Stomach smooth muscle (tissue), 2 donors: ENCODE results near the gene SLC25A44.
"Not testable (repeated sequence)": the region's sequence is repeated elsewhere in the genome, so short reads cannot be mapped to it uniquely, and the experiment has no call there.

ENCODE experiments used
- H3K27ac ChIP-seq: one replicate; pipeline ENCODE4 v1.7.0; 2013; ENCODE audit warnings: mild to moderate bottlenecking, low read length, inconsistent platforms
- H3K27me3 ChIP-seq, 2 donors: one replicate each; pipeline ENCODE4 v1.7.0; 2013; ENCODE audit warnings: low read length in 2 of 2; ENCODE audit not compliant: insufficient read depth in 2 of 2, control insufficient read depth in 1 of 2
- H3K36me3 ChIP-seq, 2 donors: one replicate each; pipeline ENCODE4 v1.7.0; 2013; ENCODE audit warnings: low read length in 2 of 2; ENCODE audit not compliant: control insufficient read depth in 2 of 2, insufficient read depth in 2 of 2
- H3K4me1 ChIP-seq: one replicate; pipeline ENCODE4 v1.7.0; 2013; ENCODE audit warnings: low read length; ENCODE audit not compliant: control insufficient read depth, insufficient read depth
- H3K4me3 ChIP-seq, 2 donors: one replicate each; pipeline ENCODE4 v1.7.0; 2013; ENCODE audit warnings: low read length in 2 of 2
- H3K9ac ChIP-seq, 2 donors: one replicate each; pipeline ENCODE4 v1.7.0; 2013; ENCODE audit warnings: low read length in 2 of 2, mild to moderate bottlenecking in 1 of 2
- H3K9me3 ChIP-seq, 2 donors: one replicate each; pipeline ENCODE4 v1.7.0; 2013; ENCODE audit warnings: low read length in 2 of 2; ENCODE audit not compliant: control insufficient read depth in 2 of 2
- donor health status: healthy.
- donor health status: Pancreatic carcinoma.

Gene SLC25A44

GRCh38 chr1:156164125-156164831 lies 29.6 kb upstream of the SLC25A44 start:
- Histone ChIP-seq H3K9me3 (no peaks in the 10 kb centered on the region), H3K27ac (no peak overlapping the region), H3K36me3 (no peaks in the 10 kb centered on the region), H3K9ac (no peak overlapping the region), H3K4me3 (no peak overlapping the region), H3K4me1 (peaks cover 14% of the 10 kb centered on the region), H3K27me3 (no peaks in the 10 kb centered on the region)

GRCh38 chr1:156165083-156165482 lies 28.8 kb upstream of the SLC25A44 start:
- Histone ChIP-seq H3K27me3 (no peaks in the 10 kb centered on the region), H3K4me3 (no peak overlapping the region), H3K9me3 (no peaks in the 10 kb centered on the region), H3K27ac (no peak overlapping the region), H3K4me1 (peaks cover 14% of the 10 kb centered on the region), H3K36me3 (no peaks in the 10 kb centered on the region), H3K9ac (no peak overlapping the region)

DNA sequence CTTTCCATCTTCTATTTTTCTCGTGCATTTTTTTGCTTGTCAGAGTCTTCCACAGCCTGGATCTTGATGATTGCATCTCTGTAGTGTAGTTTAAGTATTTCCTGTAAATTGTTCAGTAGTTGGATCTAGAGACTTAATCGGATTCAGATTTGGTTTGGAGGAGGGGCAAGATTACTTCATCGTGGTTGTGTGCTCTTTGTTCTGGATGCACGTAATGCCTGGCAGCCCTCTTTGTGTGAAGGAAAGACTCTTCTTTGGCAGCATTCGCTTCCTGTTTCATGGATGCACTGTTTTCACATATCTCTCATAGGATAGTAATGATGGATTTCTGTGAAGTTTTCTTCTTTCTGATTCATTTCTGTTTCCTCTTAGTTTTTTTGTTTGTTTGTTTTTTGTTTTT lies 26.4 kb upstream of the SLC25A44 start:
- H3K4me3 ChIP-seq, result no peak overlapping the region

DNA sequence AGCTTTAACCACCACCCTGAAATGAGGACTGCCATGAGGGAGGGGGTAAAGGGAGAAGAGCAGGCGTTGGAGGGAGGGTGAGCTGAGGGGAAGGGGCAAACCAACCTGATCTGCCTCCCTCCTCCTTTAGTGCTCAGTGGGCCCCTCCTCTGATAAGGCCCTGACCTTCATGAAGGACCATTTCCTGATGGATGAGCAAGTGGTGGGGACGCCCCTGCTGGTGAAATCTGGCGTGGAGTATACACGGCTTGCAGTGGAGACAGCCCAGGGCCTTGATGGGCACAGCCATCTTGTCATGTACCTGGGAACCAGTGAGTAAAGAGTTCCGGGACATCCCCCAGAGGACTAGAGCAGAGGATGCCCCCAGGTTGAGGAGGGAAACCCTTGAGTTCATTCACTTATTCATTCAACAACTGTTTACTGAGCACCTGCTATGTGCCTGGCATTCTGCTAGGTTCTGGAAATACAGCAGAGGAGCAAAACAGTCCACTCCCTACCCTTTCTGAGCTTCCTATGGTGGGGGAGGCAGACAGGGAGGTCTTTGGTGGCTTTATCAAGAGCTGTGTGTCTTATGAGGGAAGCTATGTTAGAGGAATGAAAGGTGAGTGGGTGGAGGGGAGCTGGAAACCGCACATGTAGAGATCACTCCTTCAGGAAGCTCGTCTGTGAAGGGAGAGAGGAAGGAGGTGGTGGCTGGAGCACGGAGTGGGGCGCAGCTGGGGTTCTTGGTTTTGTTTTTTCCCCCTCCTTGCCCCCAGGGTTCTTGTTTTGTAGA lies 21.0 kb upstream of the SLC25A44 start:
- no peaks in the 10 kb centered on the region for H3K9me3 ChIP-seq
- no peaks in the 10 kb centered on the region for H3K4me1 ChIP-seq
- H3K27ac ChIP-seq, result no peak overlapping the region
- H3K4me3 ChIP-seq, result no peak overlapping the region
- no peaks in the 10 kb centered on the region for H3K27me3 ChIP-seq
- no peak overlapping the region for H3K9ac ChIP-seq
- H3K36me3 ChIP-seq, result peaks cover 0 to 3% of the 10 kb centered on the region in 2 donors

More for the DNA sequence above, 26.4 kb upstream of the SLC25A44 start:
- Histone ChIP-seq H3K4me1 (no peaks in the 10 kb centered on the region), H3K36me3 (no peaks in the 10 kb centered on the region), H3K9ac (no peak overlapping the region), H3K27me3 (no peaks in the 10 kb centered on the region), H3K9me3 (no peaks in the 10 kb centered on the region), H3K27ac (no peak overlapping the region)

DNA sequence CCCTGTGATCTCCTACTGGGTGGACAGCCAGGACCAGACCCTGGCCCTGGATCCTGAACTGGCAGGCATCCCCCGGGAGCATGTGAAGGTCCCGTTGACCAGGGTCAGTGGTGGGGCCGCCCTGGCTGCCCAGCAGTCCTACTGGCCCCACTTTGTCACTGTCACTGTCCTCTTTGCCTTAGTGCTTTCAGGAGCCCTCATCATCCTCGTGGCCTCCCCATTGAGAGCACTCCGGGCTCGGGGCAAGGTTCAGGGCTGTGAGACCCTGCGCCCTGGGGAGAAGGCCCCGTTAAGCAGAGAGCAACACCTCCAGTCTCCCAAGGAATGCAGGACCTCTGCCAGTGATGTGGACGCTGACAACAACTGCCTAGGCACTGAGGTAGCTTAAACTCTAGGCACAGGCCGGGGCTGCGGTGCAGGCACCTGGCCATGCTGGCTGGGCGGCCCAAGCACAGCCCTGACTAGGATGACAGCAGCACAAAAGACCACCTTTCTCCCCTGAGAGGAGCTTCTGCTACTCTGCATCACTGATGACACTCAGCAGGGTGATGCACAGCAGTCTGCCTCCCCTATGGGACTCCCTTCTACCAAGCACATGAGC lies 17.2 kb upstream of the SLC25A44 start:
- Histone ChIP-seq H3K4me1 (no peaks in the 10 kb centered on the region), H3K27me3 (no peaks in the 10 kb centered on the region), H3K27ac (no peak overlapping the region), H3K9ac (no peak overlapping the region), H3K9me3 (no peaks in the 10 kb centered on the region), H3K4me3 (no peak overlapping the region), H3K36me3 (peaks cover 0 to 3% of the 10 kb centered on the region in 2 donors)

GRCh38 chr1:156177919-156178654 lies 15.8 kb upstream of the SLC25A44 start:
- Histone ChIP-seq H3K9me3 (no peaks in the 10 kb centered on the region), H3K4me1 (no peaks in the 10 kb centered on the region), H3K27ac (no peak overlapping the region), H3K9ac (no peak overlapping the region), H3K4me3 (no peak overlapping the region), H3K36me3 (peaks cover 0 to 3% of the 10 kb centered on the region in 2 donors), H3K27me3 (no peaks in the 10 kb centered on the region)

GRCh38 chr1:156180471-156180870 lies 13.4 kb upstream of the SLC25A44 start:
- Histone ChIP-seq H3K36me3 (peaks cover 0 to 3% of the 10 kb centered on the region in 2 donors), H3K27me3 (no peaks in the 10 kb centered on the region), H3K4me3 (no peak overlapping the region), H3K9ac (no peak overlapping the region), H3K4me1 (no peaks in the 10 kb centered on the region), H3K9me3 (no peaks in the 10 kb centered on the region), H3K27ac (no peak overlapping the region)

DNA sequence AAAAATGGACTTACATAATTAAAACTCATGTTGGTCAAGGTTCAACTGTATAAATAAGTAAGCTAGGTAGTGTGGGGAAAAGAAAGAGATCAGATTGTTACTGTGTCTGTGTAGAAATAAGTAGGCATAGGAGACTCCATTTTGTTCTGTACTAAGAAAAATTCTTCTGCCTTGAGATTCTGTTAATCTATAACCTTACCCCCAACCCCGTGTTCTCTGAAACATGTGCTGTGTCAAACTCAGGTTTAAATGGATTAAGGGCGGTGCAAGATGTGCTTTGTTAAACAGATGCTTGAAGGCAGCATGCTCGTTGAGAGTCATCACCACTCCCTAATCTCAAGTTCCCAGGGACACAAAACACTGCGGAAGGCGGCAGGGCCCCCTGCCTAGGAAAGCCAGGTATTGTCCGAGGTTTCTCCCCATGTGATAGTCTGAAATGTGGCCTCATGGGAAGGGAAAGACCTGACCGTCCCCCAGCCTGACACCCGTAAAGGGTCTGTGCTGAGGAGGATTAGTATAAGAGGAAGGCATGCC lies 12.4 kb upstream of the SLC25A44 start:
- not testable (repeated sequence) for H3K9me3 ChIP-seq, H3K4me3 ChIP-seq, H3K36me3 ChIP-seq, H3K9ac ChIP-seq, H3K27me3 ChIP-seq, H3K4me1 ChIP-seq, H3K27ac ChIP-seq

GRCh38 chr1:156182010-156182779 lies 11.7 kb upstream of the SLC25A44 start:
- H3K9ac ChIP-seq, H3K4me3 ChIP-seq, H3K27ac ChIP-seq, H3K36me3 ChIP-seq, H3K9me3 ChIP-seq, H3K27me3 ChIP-seq, H3K4me1 ChIP-seq: not testable (repeated sequence)
